Measurements from ENCODE around the gene SLC37A4.

DNA sequence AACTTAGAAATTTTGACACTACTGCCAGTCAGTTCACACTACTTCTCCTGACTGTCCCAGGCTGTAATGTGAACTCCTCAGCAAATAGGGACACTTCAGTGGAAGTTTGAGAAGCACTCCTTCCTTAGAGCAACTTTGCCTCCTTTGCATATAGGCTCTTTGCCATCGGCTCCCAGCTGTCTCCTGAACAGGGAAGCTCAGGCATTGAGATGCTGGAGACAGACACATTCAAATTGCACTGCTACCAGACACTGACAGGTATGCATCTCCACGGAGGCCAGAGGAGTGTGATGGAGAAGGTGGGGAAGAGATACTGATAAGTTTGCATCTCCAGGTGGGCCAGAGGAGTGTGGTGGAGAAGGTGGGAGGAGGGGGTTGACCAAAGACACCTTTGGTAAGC is 10.7 kb downstream of the SLC37A4 start:
- no peak for TF ChIP-seq POLR2A (IDR thresholded peaks at IDR 0.05)
- TF ChIP-seq, protein P1, sequence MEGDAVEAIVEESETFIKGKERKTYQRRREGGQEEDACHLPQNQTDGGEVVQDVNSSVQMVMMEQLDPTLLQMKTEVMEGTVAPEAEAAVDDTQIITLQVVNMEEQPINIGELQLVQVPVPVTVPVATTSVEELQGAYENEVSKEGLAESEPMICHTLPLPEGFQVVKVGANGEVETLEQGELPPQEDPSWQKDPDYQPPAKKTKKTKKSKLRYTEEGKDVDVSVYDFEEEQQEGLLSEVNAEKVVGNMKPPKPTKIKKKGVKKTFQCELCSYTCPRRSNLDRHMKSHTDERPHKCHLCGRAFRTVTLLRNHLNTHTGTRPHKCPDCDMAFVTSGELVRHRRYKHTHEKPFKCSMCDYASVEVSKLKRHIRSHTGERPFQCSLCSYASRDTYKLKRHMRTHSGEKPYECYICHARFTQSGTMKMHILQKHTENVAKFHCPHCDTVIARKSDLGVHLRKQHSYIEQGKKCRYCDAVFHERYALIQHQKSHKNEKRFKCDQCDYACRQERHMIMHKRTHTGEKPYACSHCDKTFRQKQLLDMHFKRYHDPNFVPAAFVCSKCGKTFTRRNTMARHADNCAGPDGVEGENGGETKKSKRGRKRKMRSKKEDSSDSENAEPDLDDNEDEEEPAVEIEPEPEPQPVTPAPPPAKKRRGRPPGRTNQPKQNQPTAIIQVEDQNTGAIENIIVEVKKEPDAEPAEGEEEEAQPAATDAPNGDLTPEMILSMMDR (IDR thresholded peaks at IDR 0.05) = no peak
- no peak for TF ChIP-seq POLR2AphosphoS5 (IDR thresholded peaks at IDR 0.05; ENCODE audit: insufficient read depth in 1 of 2, low read depth in 1 of 2)
